BJ (cell line): Measurements from ENCODE around the gene C4orf36. TPM values are rescaled to one million over a fixed set of nuclear protein-coding genes. Genes with fewer than 3 reads are reported as not detected.

Source experiments
- CTCF ChIA-PET: fragments of 350-600 bp; formaldehyde crosslinking; extraction: SDS; loops from one replicate; lab custom pipeline; 2021; ENCODE audit warnings: antibody characterized with exemption, inconsistent platforms; lab: Yijun Ruan, JAX
- POLR2A ChIA-PET: fragments of 300-600 bp; sonication (Branson Sonifier 250); formaldehyde crosslinking; extraction: SDS; loops from one replicate; lab custom pipeline; 2021; ENCODE audit warnings: antibody characterized with exemption; lab: Charles Lee
- DNase-seq: peaks from one replicate; pipeline ENCODE4 v3.0.0-alpha.2; 2011; ENCODE audit warnings: low read depth
- H3K27me3 ChIP-seq: 2 replicates; pipeline ENCODE4 v1.6.0; 2011; ENCODE audit warnings: low read length; ENCODE audit not compliant: control insufficient read depth, insufficient read depth
- H3K36me3 ChIP-seq: 2 replicates; pipeline ENCODE4 v1.5.1; 2011; ENCODE audit warnings: low read length; ENCODE audit not compliant: control insufficient read depth, insufficient read depth
- H3K4me3 ChIP-seq: 2 replicates; pipeline ENCODE4 v1.5.1; 2011; ENCODE audit warnings: low read depth, mild to moderate bottlenecking, control low read depth, low read length
- CTCF ChIP-seq: IDR thresholded peaks from 2 replicates; pipeline ENCODE4 v1.5.1; 2011; ENCODE audit warnings: low read depth, mild to moderate bottlenecking, control low read depth, inconsistent platforms, low read length, moderate library complexity; ENCODE audit not compliant: insufficient read depth
- polyA plus RNA-seq: library from polyadenylated mRNA; depleted of rRNA; stranded (reverse); fragments of >200 nt; gene quantifications from 2 replicates; pipeline ENCODE4 v1.2.3, GENCODE V29; 2011

The C4orf36 gene
- polyA plus RNA-seq, 1 experiment, result 3.1 TPM

- Histone ChIP-seq H3K4me3 (no peak overlapping the region), H3K36me3 (no peaks in the 10 kb centered on the region), H3K27me3 (no peaks in the 10 kb centered on the region)
- DNase-seq, result no peak
- POLR2A ChIA-PET, result no interaction called here
- CTCF ChIA-PET, result interaction anchor here (0.6 to 4.8 kb wide), 42 partner anchors 8 to 1466 kb away, joined by 3 to 52 read pairs (median 5); partner anchors contain the start of genes AFF1 and KLHL8
- TF ChIP-seq CTCF, result no peak
Measured at GRCh38 chr4:86921608-86922252, 29.5 kb upstream of the C4orf36 start.

GRCh38 chr4:86919561-86920223 lies 27.5 kb upstream of the C4orf36 start:
- no peaks in the 10 kb centered on the region for H3K27me3 ChIP-seq

GRCh38 chr4:86918539-86919072 lies 26.4 kb upstream of the C4orf36 start:
- Histone ChIP-seq H3K36me3 (no peaks in the 10 kb centered on the region), H3K4me3 (no peak overlapping the region), H3K27me3 (no peaks in the 10 kb centered on the region)
- POLR2A ChIA-PET, result no interaction called here
- DNase-seq, result no peak
- CTCF ChIA-PET, result interaction anchor here (4.8 kb wide), 1 partner anchor 8 kb away, joined by 25 read pairs; no protein-coding TSS in a partner anchor
- no peak for TF ChIP-seq CTCF

More at GRCh38 chr4:86919561-86920223, 27.5 kb upstream of the C4orf36 start:
- no peaks in the 10 kb centered on the region for H3K36me3 ChIP-seq
- POLR2A ChIA-PET, result interaction anchor here (0.8 to 1.4 kb wide), 2 partner anchors 92 to 105 kb away, joined by 3 to 6 read pairs; no protein-coding TSS in a partner anchor
- CTCF ChIA-PET, result interaction anchor here (0.5 to 4.8 kb wide), 5 partner anchors 9 to 421 kb away, joined by 3 to 25 read pairs (median 3); no protein-coding TSS in a partner anchor
- DNase-seq, result no peak
- H3K4me3 ChIP-seq, result no peak overlapping the region
- no peak for TF ChIP-seq CTCF

- Histone ChIP-seq H3K27me3 (no peaks in the 10 kb centered on the region), H3K36me3 (no peaks in the 10 kb centered on the region), H3K4me3 (no peak overlapping the region)
- DNase-seq, result no peak
- TF ChIP-seq CTCF, result no peak
- ChIA-PET CTCF (interaction anchor here (1.3 kb wide), 1 partner anchor 175 kb away, joined by 6 read pairs; no protein-coding TSS in a partner anchor), POLR2A (no interaction called here)
Measured at GRCh38 chr4:86917212-86918039, 25.2 kb upstream of the C4orf36 start.
